GM18526 (cell line): ENCODE measurements around the gene INVS.

Source experiments
- POLR2A ChIP-seq: IDR thresholded peaks from 3 replicates; pipeline ENCODE4 v1.6.1; 2011; ENCODE audit not compliant: insufficient read length; ENCODE audit errors: extremely low read depth

The INVS gene

GRCh38 chr9:100308965-100309564 lies 210.0 kb downstream of the INVS start:
- TF ChIP-seq POLR2A, result no peak

- no peak for TF ChIP-seq POLR2A
Measured at GRCh38 chr9:100309992-100310391, 210.9 kb downstream of the INVS start.

GRCh38 chr9:100315561-100315960 lies 216.5 kb downstream of the INVS start:
- no peak for TF ChIP-seq POLR2A

GRCh38 chr9:100317706-100318105 lies 218.7 kb downstream of the INVS start:
- TF ChIP-seq POLR2A, result no peak

- TF ChIP-seq POLR2A, result no peak
Measured at GRCh38 chr9:100322954-100323536, 224.0 kb downstream of the INVS start.

GRCh38 chr9:100324594-100325200 lies 225.7 kb downstream of the INVS start:
- no peak for TF ChIP-seq POLR2A

- TF ChIP-seq POLR2A, result no peak
Measured at GRCh38 chr9:100340224-100340623, 241.2 kb downstream of the INVS start.

GRCh38 chr9:100341889-100342288 lies 242.8 kb downstream of the INVS start:
- no peak for TF ChIP-seq POLR2A

- no peak for TF ChIP-seq POLR2A
Measured at GRCh38 chr9:100346836-100347235, 247.8 kb downstream of the INVS start.

GRCh38 chr9:100350188-100350587 lies 251.1 kb downstream of the INVS start:
- TF ChIP-seq POLR2A, result no peak
